Measurements from ENCODE around the gene HECTD4. TPM values are rescaled to one million over a fixed set of nuclear protein-coding genes. Genes with fewer than 3 reads are reported as not detected.

Gene HECTD4
- total and polyA plus RNA-seq, 10 donors: 5.4 to 70.8 (median 50.1) TPM

- DNase-seq: peak; percentile 77
- intact Hi-C loops (cut with DNase I; ENCODE audit: low total_unique reads): loop anchor here (5.0 kb wide), 1 partner anchor 189 kb away; no protein-coding TSS in a partner anchor
- Histone ChIP-seq H3K4me3 (no peak overlapping the region), H3K9me3 (no peaks in the 10 kb centered on the region), H3K36me3 (peaks cover 2 to 100% (median 70%) of the 10 kb centered on the region in 6 donors), H3K27ac (no peak overlapping the region), H3K27me3 (replicated peaks in 1 of 7) (no peaks in the 10 kb centered on the region), H3K4me1 (no peaks in the 10 kb centered on the region)
- TF ChIP-seq CTCF (IDR thresholded peaks at IDR 0.05 in 8 of 11, conservative IDR thresholded peaks at IDR 0.05 in 3 of 11) (peak in 9 of 11 experiments; percentile 34 to 68 (median 44)), POLR2AphosphoS5 (IDR thresholded peaks at IDR 0.05) (no peak)
- WGBS, 5 donors: 84 to 89% (median 86%) methylated on average over 9 of the region's 9 CpGs
Observed at GRCh38 chr12:112198120-112198733, 184.0 kb downstream of the HECTD4 start.

DNA sequence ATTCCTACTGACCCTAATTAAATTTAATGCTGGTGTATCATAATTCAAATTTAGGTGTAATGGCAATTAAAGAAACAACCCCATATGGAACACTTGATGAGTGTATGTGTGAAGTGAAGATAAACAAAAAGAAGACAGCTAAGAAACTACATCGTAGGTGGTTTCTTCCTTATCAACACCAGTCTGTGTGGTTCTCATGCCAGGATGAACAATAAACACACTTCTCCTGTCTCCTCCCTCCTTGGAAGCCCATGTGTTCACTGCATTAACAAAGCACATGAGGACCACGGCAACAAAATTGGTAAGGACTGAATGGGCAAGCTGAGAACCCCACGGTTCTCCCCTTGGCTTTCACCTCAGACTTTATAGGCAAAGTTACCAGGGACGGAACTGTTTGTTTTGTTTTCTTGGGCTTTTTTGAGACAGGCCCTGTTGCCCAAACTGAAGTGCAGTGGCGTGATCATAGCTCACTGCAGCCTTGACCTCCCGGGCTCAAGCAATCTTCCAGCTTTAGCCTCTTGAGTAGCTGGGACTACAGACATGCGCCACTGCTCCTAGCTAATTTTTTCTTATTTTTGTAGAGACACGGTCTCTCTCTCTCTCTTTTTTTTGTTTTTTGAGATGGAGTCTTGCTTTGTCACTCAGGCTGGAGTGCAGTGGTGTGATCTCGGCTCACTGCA lies 185.9 kb downstream of the HECTD4 start:
- DNase-seq: no peak
- Histone ChIP-seq H3K27me3 (replicated peaks in 1 of 7) (no peaks in the 10 kb centered on the region), H3K9me3 (no peaks in the 10 kb centered on the region), H3K27ac (no peak overlapping the region), H3K4me3 (no peak overlapping the region), H3K4me1 (no peaks in the 10 kb centered on the region), H3K36me3 (peaks cover 2 to 100% (median 71%) of the 10 kb centered on the region in 6 donors)
- 88 to 97% (median 93%) methylated on average over 9 of the region's 9 CpGs for WGBS, 5 donors
- no peak for TF ChIP-seq CTCF (IDR thresholded peaks at IDR 0.05 in 8 of 11, conservative IDR thresholded peaks at IDR 0.05 in 3 of 11)
- intact Hi-C loops (cut with DNase I; ENCODE audit: low total_unique reads): loop anchor here (5.0 kb wide), 1 partner anchor 191 kb away; no protein-coding TSS in a partner anchor

DNA sequence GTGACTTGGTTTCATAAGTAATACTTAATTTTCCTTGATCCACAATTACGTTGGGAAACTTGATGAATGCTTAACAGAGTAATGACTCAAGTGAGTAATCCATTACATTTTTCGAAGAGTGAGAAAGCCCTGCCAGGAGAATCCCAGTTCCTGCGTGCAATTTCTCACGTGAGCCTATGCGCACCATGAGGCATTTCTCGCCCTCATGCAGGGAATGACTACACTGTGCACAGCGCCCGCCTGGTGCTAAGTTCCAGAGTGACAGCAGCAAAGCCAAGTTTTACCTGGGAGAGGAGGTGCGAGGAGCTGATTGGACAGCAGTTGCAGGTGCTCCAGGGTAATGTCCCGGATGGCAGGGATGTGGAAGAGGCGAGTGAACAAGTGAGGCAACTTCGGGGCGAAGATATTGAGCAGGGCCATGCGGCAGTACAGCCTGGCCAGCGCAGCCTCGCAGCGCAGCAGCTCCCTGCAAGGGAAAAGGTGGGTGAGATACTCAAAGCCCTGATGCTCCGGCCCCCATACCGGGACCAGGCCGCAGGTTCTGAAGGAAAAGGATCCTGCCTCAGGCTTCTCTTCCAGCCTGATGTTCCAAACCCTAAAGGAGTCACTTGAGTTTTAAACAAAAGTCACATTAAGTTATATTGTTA lies 187.5 kb downstream of the HECTD4 start:
- WGBS, 5 donors: 96 to 98% (median 97%) methylated on average over 20 of the region's 20 CpGs
- TF ChIP-seq POLR2AphosphoS5 (IDR thresholded peaks at IDR 0.05) (no peak), POLR2A (IDR thresholded peaks at IDR 0.05) (no peak), CTCF (IDR thresholded peaks at IDR 0.05 in 8 of 11, conservative IDR thresholded peaks at IDR 0.05 in 3 of 11) (no peak)
- H3K27ac ChIP-seq: no peak overlapping the region
- no peak overlapping the region for H3K4me3 ChIP-seq
- peaks cover 0 to 4% (median 0%) of the 10 kb centered on the region in 6 donors for H3K4me1 ChIP-seq
- intact Hi-C loops (cut with DNase I; ENCODE audit: low total_unique reads): loop anchor here (5.0 kb wide), 1 partner anchor 193 kb away; no protein-coding TSS in a partner anchor
- DNase-seq: no peak
- H3K27me3 ChIP-seq (replicated peaks in 1 of 7): no peaks in the 10 kb centered on the region
- no peaks in the 10 kb centered on the region for H3K9me3 ChIP-seq
- H3K36me3 ChIP-seq: peaks cover 2 to 100% (median 69%) of the 10 kb centered on the region in 6 donors

- Histone ChIP-seq H3K4me1 (peaks cover 0 to 4% (median 0%) of the 10 kb centered on the region in 6 donors), H3K4me3 (no peak overlapping the region), H3K9me3 (no peaks in the 10 kb centered on the region), H3K27me3 (replicated peaks in 1 of 7) (no peaks in the 10 kb centered on the region), H3K27ac (no peak overlapping the region), H3K36me3 (peaks cover 2 to 100% (median 67%) of the 10 kb centered on the region in 6 donors)
- no peak for TF ChIP-seq CTCF (IDR thresholded peaks at IDR 0.05 in 8 of 11, conservative IDR thresholded peaks at IDR 0.05 in 3 of 11)
- no peak for TF ChIP-seq POLR2AphosphoS5 (IDR thresholded peaks at IDR 0.05)
- no peak for TF ChIP-seq POLR2A (IDR thresholded peaks at IDR 0.05)
- 94 to 98% (median 95%) methylated on average over 9 to 13 of the region's 13 CpGs for WGBS, 5 donors
- no peak for DNase-seq
- intact Hi-C loops (cut with DNase I; ENCODE audit: low total_unique reads): no loop called here
Observed at GRCh38 chr12:112192475-112192874, 189.8 kb downstream of the HECTD4 start.
